ENCODE measurements around the gene FAM200B.

The FAM200B gene

DNA sequence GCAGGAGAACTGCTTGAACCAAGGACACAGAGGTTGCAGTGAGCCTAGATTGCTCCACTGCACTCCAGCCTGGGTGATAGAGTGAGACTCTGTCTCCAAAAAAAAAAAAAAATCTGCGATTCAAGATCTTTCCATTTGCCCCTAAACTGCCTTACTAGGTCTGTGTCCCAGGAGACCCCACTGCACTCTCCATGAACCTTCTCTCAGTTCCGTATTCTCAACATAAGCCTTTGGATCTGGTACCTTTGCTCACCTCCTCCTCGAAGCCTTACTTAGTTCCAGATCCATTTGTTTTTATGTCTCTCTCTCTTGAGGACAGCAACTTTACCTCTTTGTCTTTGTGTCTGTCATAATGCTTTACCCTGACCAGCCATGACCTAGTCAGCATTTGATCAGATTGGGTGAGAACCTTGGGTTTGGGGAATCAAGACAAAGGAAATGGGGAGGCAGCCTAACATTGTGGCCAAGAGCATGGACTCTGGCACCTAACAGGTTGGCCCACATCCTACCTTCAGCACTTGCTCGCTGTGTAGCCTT lies 55.0 kb downstream of the FAM200B start:
- DNase-seq (ENCODE audit: low spot score) = no peak
- FAIRE-seq = no peak

DNA sequence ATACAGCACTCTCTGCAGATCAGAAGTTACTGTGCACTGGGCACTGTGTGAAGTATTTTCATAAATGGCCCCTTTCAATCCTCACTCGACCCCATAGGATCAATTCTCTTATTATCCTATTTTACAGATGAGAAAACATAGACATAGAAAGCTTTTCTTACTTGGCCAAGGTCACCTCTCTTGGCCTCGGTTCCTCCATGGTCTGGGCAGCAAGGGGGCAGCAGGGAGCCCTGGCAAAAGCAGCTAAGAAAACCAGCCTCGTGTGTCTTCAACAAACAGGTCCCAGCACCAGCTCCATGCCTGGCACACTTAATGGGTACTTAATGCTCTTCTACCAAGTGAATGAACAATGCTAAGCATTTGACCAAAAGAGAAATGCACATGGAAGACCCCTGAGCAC lies 55.6 kb downstream of the FAM200B start:
- DNase-seq (ENCODE audit: low spot score) = no peak
- FAIRE-seq = no peak

DNA sequence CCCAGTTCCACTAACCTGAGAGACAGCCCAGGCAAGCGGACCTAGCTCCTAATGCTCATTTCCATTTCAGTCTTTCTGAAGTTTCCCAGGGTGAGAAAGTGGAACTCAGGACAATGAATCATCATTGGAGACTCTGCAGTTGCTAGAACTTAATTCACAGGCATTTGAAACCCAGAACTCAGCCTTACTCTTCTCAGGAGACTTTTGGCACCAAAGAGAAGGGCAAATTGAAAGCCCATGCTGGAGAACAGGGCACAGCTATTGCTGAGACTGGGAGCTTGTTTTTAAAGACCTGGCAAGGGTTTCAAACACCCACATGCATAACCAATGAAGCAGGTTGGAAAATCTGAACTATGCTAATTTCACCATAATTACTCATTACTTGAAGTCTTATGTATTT lies 57.2 kb downstream of the FAM200B start:
- DNase-seq (ENCODE audit: low spot score) (no peak), FAIRE-seq (no peak)
